ENCODE measurements around the gene GPBAR1. TPM values are rescaled to one million over a fixed set of nuclear protein-coding genes. Genes with fewer than 3 reads are reported as not detected.

GPBAR1 gene
- total and polyA plus RNA-seq, 2 donors (not counting 1 experiment from before 2014, with no cell fraction given), result 0.66 to 0.81 TPM

GRCh38 chr2:218244204-218244603 is 16.6 kb upstream of the GPBAR1 start:
- Histone ChIP-seq H3K9ac (ENCODE audit: low read length) (no peak overlapping the region), H3K4me1 (ENCODE audit: control insufficient read depth in 2 of 2, insufficient read depth in 2 of 2, low read length in 2 of 2) (no peaks in the 10 kb centered on the region), H3K27ac (ENCODE audit: low read length in 2 of 2) (peak overlapping the region in 1 of 2 donors; percentile 42), H3K4me3 (ENCODE audit: control extremely low read depth in 1 of 5, extremely low read depth in 1 of 5, insufficient read depth in 1 of 5, low read depth in 2 of 5, low read length in 4 of 5) (no peak overlapping the region), H3K79me2 (ENCODE audit: control insufficient read depth, insufficient read depth, low read length) (peaks cover 56% of the 10 kb centered on the region), H2AFZ (ENCODE audit: insufficient read depth, low read depth, low read length, poor library complexity, severe bottlenecking) (no peak overlapping the region), H3K36me3 (replicated peaks in 1 of 2; ENCODE audit: control extremely low read depth in 1 of 2, control insufficient read depth in 1 of 2, extremely low read depth in 1 of 2, insufficient read depth in 2 of 2, low read length in 1 of 2) (peaks cover 4 to 91% of the 10 kb centered on the region in 2 experiments), H3K9me3 (ENCODE audit: control extremely low read depth in 1 of 3, control insufficient read depth in 2 of 3, insufficient read depth in 1 of 3, low read length in 2 of 3) (no peaks in the 10 kb centered on the region), H3K4me2 (replicated peaks; ENCODE audit: low read depth, low read length, poor library complexity, severe bottlenecking) (no peak overlapping the region), H4K20me1 (ENCODE audit: control insufficient read depth, insufficient read depth, low read length, poor library complexity, severe bottlenecking) (peaks cover 82% of the 10 kb centered on the region), H3K27me3 (replicated peaks in 1 of 4; ENCODE audit: control extremely low read depth in 1 of 4, control insufficient read depth in 3 of 4, insufficient read depth in 4 of 4, low read length in 3 of 4) (no peaks in the 10 kb centered on the region)
- no peak for ATAC-seq (ENCODE audit: low read depth)
- WGBS (ENCODE audit: insufficient coverage), result no CpG with 5 or more reads among the region's 1 CpG
- Mint-ChIP-seq H3K4me1 (no peaks in the 10 kb centered on the region), H3K27ac (no peak overlapping the region), H3K9me3 (ENCODE audit: insufficient read depth) (no peaks in the 10 kb centered on the region), H3K27me3 (no peaks in the 10 kb centered on the region), H3K4me3 (no peak overlapping the region)
- intact Hi-C loops (cut with micrococcal nuclease), result no loop called here
- CTCF ChIA-PET, result interaction anchor here (3.8 kb wide), 1 partner anchor 12 kb away, joined by 15 read pairs; no protein-coding TSS in a partner anchor
- POLR2A ChIA-PET, result no interaction called here
- TF ChIP-seq, protein P1, sequence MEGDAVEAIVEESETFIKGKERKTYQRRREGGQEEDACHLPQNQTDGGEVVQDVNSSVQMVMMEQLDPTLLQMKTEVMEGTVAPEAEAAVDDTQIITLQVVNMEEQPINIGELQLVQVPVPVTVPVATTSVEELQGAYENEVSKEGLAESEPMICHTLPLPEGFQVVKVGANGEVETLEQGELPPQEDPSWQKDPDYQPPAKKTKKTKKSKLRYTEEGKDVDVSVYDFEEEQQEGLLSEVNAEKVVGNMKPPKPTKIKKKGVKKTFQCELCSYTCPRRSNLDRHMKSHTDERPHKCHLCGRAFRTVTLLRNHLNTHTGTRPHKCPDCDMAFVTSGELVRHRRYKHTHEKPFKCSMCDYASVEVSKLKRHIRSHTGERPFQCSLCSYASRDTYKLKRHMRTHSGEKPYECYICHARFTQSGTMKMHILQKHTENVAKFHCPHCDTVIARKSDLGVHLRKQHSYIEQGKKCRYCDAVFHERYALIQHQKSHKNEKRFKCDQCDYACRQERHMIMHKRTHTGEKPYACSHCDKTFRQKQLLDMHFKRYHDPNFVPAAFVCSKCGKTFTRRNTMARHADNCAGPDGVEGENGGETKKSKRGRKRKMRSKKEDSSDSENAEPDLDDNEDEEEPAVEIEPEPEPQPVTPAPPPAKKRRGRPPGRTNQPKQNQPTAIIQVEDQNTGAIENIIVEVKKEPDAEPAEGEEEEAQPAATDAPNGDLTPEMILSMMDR (IDR thresholded peaks at IDR 0.05), result no peak
- no peak for TF ChIP-seq EZH2 (IDR thresholded peaks at IDR 0.05; ENCODE audit: borderline replicate concordance, insufficient read depth, low read depth, low read length, poor library complexity, severe bottlenecking)
- DNase-seq, result no peak

DNA sequence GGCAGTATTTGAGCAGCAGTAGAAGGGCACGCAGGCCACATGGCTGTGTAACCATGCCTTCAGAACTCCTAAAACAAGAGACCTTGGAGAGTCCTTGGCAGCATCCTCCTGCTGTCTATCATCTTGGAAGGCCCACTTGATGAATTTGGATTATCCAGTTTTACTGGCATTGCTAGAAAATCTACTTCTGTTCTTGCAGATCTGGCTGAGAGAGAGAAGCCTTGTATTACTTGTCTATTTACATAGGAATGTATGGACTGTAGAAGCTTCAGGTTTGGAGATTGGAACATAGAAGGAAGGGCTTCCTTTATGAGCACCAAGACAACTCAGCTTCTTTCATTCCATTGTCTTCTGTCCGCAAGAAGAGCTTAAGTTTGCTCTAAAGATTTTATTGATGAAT is 16.1 kb upstream of the GPBAR1 start:
- CTCF ChIA-PET, result interaction anchor here (3.8 kb wide), 1 partner anchor 12 kb away, joined by 15 read pairs; no protein-coding TSS in a partner anchor

More for the DNA sequence above, 16.1 kb upstream of the GPBAR1 start:
- DNase-seq (no peak), ATAC-seq (ENCODE audit: low read depth) (no peak)
- H3K4me3 Mint-ChIP-seq, result no peak overlapping the region
- no peaks in the 10 kb centered on the region for H3K9me3 ChIP-seq (ENCODE audit: control extremely low read depth in 1 of 3, control insufficient read depth in 2 of 3, insufficient read depth in 1 of 3, low read length in 2 of 3)
- 100% methylated on average over 1 of the region's 2 CpGs for WGBS (ENCODE audit: insufficient coverage)
- POLR2A ChIA-PET, result no interaction called here
- H3K36me3 ChIP-seq (replicated peaks in 1 of 2; ENCODE audit: control extremely low read depth in 1 of 2, control insufficient read depth in 1 of 2, extremely low read depth in 1 of 2, insufficient read depth in 2 of 2, low read length in 1 of 2), result peaks cover 4 to 93% of the 10 kb centered on the region in 2 experiments
- H3K79me2 ChIP-seq (ENCODE audit: control insufficient read depth, insufficient read depth, low read length), result peaks cover 52% of the 10 kb centered on the region
- H3K27me3 ChIP-seq (replicated peaks in 1 of 4; ENCODE audit: control extremely low read depth in 1 of 4, control insufficient read depth in 3 of 4, insufficient read depth in 4 of 4, low read length in 3 of 4), result no peaks in the 10 kb centered on the region
- no peaks in the 10 kb centered on the region for H3K4me1 Mint-ChIP-seq
- TF ChIP-seq, protein P1 (IDR thresholded peaks at IDR 0.05), result no peak
- no peak for TF ChIP-seq EZH2 (IDR thresholded peaks at IDR 0.05; ENCODE audit: borderline replicate concordance, insufficient read depth, low read depth, low read length, poor library complexity, severe bottlenecking)
- no peaks in the 10 kb centered on the region for H3K4me1 ChIP-seq (ENCODE audit: control insufficient read depth in 2 of 2, insufficient read depth in 2 of 2, low read length in 2 of 2)
- H3K4me3 ChIP-seq (ENCODE audit: control extremely low read depth in 1 of 5, extremely low read depth in 1 of 5, insufficient read depth in 1 of 5, low read depth in 2 of 5, low read length in 4 of 5), result no peak overlapping the region
- no peaks in the 10 kb centered on the region for H3K9me3 Mint-ChIP-seq (ENCODE audit: insufficient read depth)
- H3K9ac ChIP-seq (ENCODE audit: low read length), result no peak overlapping the region
- peak overlapping the region; percentile 13 for H3K27ac Mint-ChIP-seq
- no peaks in the 10 kb centered on the region for H3K27me3 Mint-ChIP-seq
- intact Hi-C loops (cut with micrococcal nuclease), result no loop called here
- H4K20me1 ChIP-seq (ENCODE audit: control insufficient read depth, insufficient read depth, low read length, poor library complexity, severe bottlenecking), result peaks cover 83% of the 10 kb centered on the region
- no peak overlapping the region for H3K4me2 ChIP-seq (replicated peaks; ENCODE audit: low read depth, low read length, poor library complexity, severe bottlenecking)
- peak overlapping the region in 1 of 2 donors; percentile 42 for H3K27ac ChIP-seq (ENCODE audit: low read length in 2 of 2)
- H2AFZ ChIP-seq (ENCODE audit: insufficient read depth, low read depth, low read length, poor library complexity, severe bottlenecking), result no peak overlapping the region
